ENCODE data around the gene SHROOM3.

GRCh38 chr4:76639288-76639687 is 204.3 kb downstream of the SHROOM3 start:
- no peak for TF ChIP-seq CTCF (conservative IDR thresholded peaks at IDR 0.05 in 1 of 2, IDR thresholded peaks at IDR 0.05 in 1 of 2; ENCODE audit: extremely low read depth in 1 of 2, insufficient read depth in 1 of 2, low read depth in 1 of 2, low read length in 2 of 2)
- TF ChIP-seq EZH2 (IDR thresholded peaks at IDR 0.05; ENCODE audit: borderline replicate concordance, low read length): no peak

Data from mammary epithelial cell (primary cell).